H1 (cell line): ENCODE data around the gene ZNF277. TPM values are rescaled to one million over a fixed set of nuclear protein-coding genes. Genes with fewer than 3 reads are reported as not detected.
A peak's percentile ranks its signal among the peaks of the same experiment; 100 is the strongest.

Experiments used
- CTCF ChIA-PET: fragments of 300-600 bp; sonication (Branson Sonifier 250); formaldehyde crosslinking; loops from one replicate; lab custom pipeline; 2021; ENCODE audit not compliant: partially characterized antibody; lab: Charles Lee
- POLR2A ChIA-PET: fragments of 300-600 bp; sonication (Branson Sonifier 250); formaldehyde crosslinking; loops from one replicate; lab custom pipeline; 2021; ENCODE audit warnings: inconsistent platforms; ENCODE audit not compliant: partially characterized antibody; lab: Charles Lee
- DNase-seq, 2 experiments: peaks; one replicate each; pipeline versions ENCODE4 v3.0.0 to v3.0.0-alpha.2; 2010 to 2022; ENCODE audit warnings: low spot score in 2 of 2, low read depth in 1 of 2, mixed read lengths in 1 of 2
- FAIRE-seq: peaks from 2 replicates; lab custom pipeline; 2011; peaks lifted over from hg19 to GRCh38; lab: Jason Lieb, UNC
- H2AFZ ChIP-seq: 2 replicates; pipeline ENCODE4 v1.8.1; 2012; ENCODE audit warnings: low read length, inconsistent platforms
- H2AK5ac ChIP-seq: 2 replicates; pipeline ENCODE4 v1.6.1; 2013; ENCODE audit warnings: low read depth, low read length
- H2BK120ac ChIP-seq: replicated peaks from 2 replicates; pipeline ENCODE3; 2013; ENCODE audit warnings: low read depth, low read length, inconsistent platforms
- H2BK12ac ChIP-seq: 2 replicates; pipeline ENCODE4 v1.6.1; 2013; ENCODE audit warnings: low read depth, low read length
- H2BK15ac ChIP-seq: 2 replicates; pipeline ENCODE4 v1.6.1; 2013; ENCODE audit warnings: low read length
- H2BK20ac ChIP-seq: 2 replicates; pipeline ENCODE4 v1.6.1; 2013; ENCODE audit warnings: low read length
- H2BK5ac ChIP-seq: 2 replicates; pipeline ENCODE4 v1.6.1; 2013; ENCODE audit warnings: low read depth, low read length
- H3K14ac ChIP-seq: 2 replicates; pipeline ENCODE4 v1.6.1; 2013; ENCODE audit warnings: inconsistent platforms; ENCODE audit not compliant: insufficient read length
- H3K18ac ChIP-seq: 2 replicates; pipeline ENCODE4 v1.6.1; 2013; ENCODE audit warnings: low read length; ENCODE audit errors: extremely low read depth
- H3K23ac ChIP-seq: 2 replicates; pipeline ENCODE4 v1.6.1; 2013; ENCODE audit warnings: inconsistent platforms; ENCODE audit not compliant: insufficient read length
- H3K23me2 ChIP-seq: 2 replicates; pipeline ENCODE4 v1.6.1; 2013; ENCODE audit warnings: low read depth, low read length
- H3K27ac ChIP-seq: 2 replicates; pipeline ENCODE4 v1.6.1; 2011; ENCODE audit warnings: low read depth, low read length, inconsistent platforms
- H3K27me3 ChIP-seq, 4 experiments: replicated peaks in 1 of 4; 1 replicate in 1 of 4; 2 replicates in 3 of 4; pipeline versions ENCODE4 v1.6.1 to v1.8.1; 2011 to 2013; ENCODE audit warnings: low read length in 3 of 4, mild to moderate bottlenecking in 3 of 4, inconsistent platforms in 2 of 4, mixed read lengths in 2 of 4, moderate library complexity in 1 of 4; ENCODE audit not compliant: control insufficient read depth in 3 of 4, insufficient read depth in 3 of 4; ENCODE audit errors: extremely low read depth in 1 of 4
- H3K36me3 ChIP-seq, 4 experiments: 2 replicates each; pipeline versions ENCODE4 v1.6.1 to v1.8.1; 2011 to 2013; ENCODE audit warnings: mild to moderate bottlenecking in 4 of 4, low read length in 3 of 4, moderate library complexity in 2 of 4, control low read depth in 1 of 4, inconsistent platforms in 1 of 4; ENCODE audit not compliant: insufficient read depth in 4 of 4, control insufficient read depth in 2 of 4
- H3K4ac ChIP-seq: replicated peaks from 2 replicates; pipeline ENCODE3; 2013; ENCODE audit warnings: low read length, low read depth, mixed read lengths, inconsistent platforms; ENCODE audit not compliant: insufficient read length
- H3K4me1 ChIP-seq, 4 experiments: replicated peaks in 1 of 4; 1 replicate in 1 of 4; 2 replicates in 3 of 4; pipeline versions ENCODE4 v1.6.1 to v1.8.1; 2011 to 2013; ENCODE audit warnings: low read length in 3 of 4, inconsistent platforms in 2 of 4, mixed read lengths in 1 of 4; ENCODE audit not compliant: insufficient read depth in 4 of 4, control insufficient read depth in 3 of 4
- H3K4me2 ChIP-seq, 2 experiments: 2 replicates each; pipeline versions ENCODE4 v1.6.1 to v1.8.1; 2011 to 2013; ENCODE audit warnings: low read depth in 2 of 2, low read length in 2 of 2, control low read depth in 1 of 2, inconsistent platforms in 1 of 2, mild to moderate bottlenecking in 1 of 2; ENCODE audit not compliant: insufficient read depth in 1 of 2
- H3K4me3 ChIP-seq, 4 experiments: fragments of 200-600, 300-600 bp in 1 of 4; sonication (generic), shearing (Covaris generic), sonication (Bioruptor Twin) in 1 of 4; 2 replicates each; pipeline versions ENCODE4 v1.5.1 to v1.8.1; 2011 to 2016; ENCODE audit warnings: low read length in 4 of 4, low read depth in 3 of 4, control low read depth in 2 of 4, inconsistent platforms in 2 of 4, mild to moderate bottlenecking in 2 of 4, mixed read lengths in 1 of 4, moderate library complexity in 1 of 4; ENCODE audit not compliant: insufficient read depth in 2 of 4; ENCODE audit errors: extremely low read depth in 1 of 4
- H3K56ac ChIP-seq: replicated peaks from 2 replicates; pipeline ENCODE3; 2013; ENCODE audit warnings: low read depth, mild to moderate bottlenecking, mixed read lengths, low read length, inconsistent platforms; ENCODE audit not compliant: insufficient read length
- H3K79me1 ChIP-seq: 2 replicates; pipeline ENCODE4 v1.6.1; 2013; ENCODE audit warnings: low read depth, low read length, control low read depth
- H3K79me2 ChIP-seq, 2 experiments: 2 replicates each; pipeline versions ENCODE4 v1.6.1 to v1.8.1; 2012 to 2013; ENCODE audit warnings: low read length in 2 of 2, mild to moderate bottlenecking in 2 of 2, inconsistent platforms in 1 of 2; ENCODE audit not compliant: insufficient read depth in 2 of 2, control insufficient read depth in 1 of 2
- H3K9ac ChIP-seq, 4 experiments: replicated peaks in 1 of 4; 1 replicate in 1 of 4; 2 replicates in 3 of 4; pipeline versions ENCODE4 v1.6.1 to v1.8.1; 2011 to 2013; ENCODE audit warnings: low read depth in 3 of 4, low read length in 3 of 4, control low read depth in 2 of 4, mild to moderate bottlenecking in 2 of 4, moderate library complexity in 2 of 4, inconsistent platforms in 1 of 4; ENCODE audit errors: extremely low read depth in 1 of 4
- H3K9me3 ChIP-seq, 2 experiments: 2 replicates each; pipeline versions ENCODE4 v1.6.1 to v1.8.1; 2012 to 2013; ENCODE audit warnings: mild to moderate bottlenecking in 2 of 2, moderate library complexity in 2 of 2, control low read depth in 1 of 2, inconsistent platforms in 1 of 2, low read depth in 1 of 2, low read length in 1 of 2, mixed read lengths in 1 of 2; ENCODE audit not compliant: insufficient read depth in 2 of 2
- H4K20me1 ChIP-seq, 2 experiments: replicated peaks in 1 of 2; 2 replicates each; pipeline versions ENCODE3 to v1.8.1; 2011 to 2013; ENCODE audit warnings: inconsistent platforms in 2 of 2, low read length in 2 of 2, mild to moderate bottlenecking in 1 of 2; ENCODE audit not compliant: insufficient read depth in 2 of 2, control insufficient read depth in 1 of 2
- H4K5ac ChIP-seq: 2 replicates; pipeline ENCODE4 v1.6.1; 2013; ENCODE audit warnings: low read length, low read depth, mixed read lengths, inconsistent platforms; ENCODE audit not compliant: insufficient read length
- H4K8ac ChIP-seq: 2 replicates; pipeline ENCODE4 v1.8.0; 2013; ENCODE audit warnings: mild to moderate bottlenecking, moderate library complexity, low read length, inconsistent platforms; ENCODE audit not compliant: insufficient read depth; ENCODE audit errors: extremely low read depth
- H4K91ac ChIP-seq: replicated peaks from 2 replicates; pipeline ENCODE3; 2013; ENCODE audit warnings: low read length, mixed read lengths, inconsistent platforms; ENCODE audit not compliant: insufficient read length
- MAX ChIP-seq: IDR thresholded peaks from 2 replicates; pipeline ENCODE4 v1.6.1; 2012; ENCODE audit warnings: inconsistent platforms
- SIX5 ChIP-seq: IDR thresholded peaks from 2 replicates; pipeline ENCODE4 v1.6.1; 2011; ENCODE audit warnings: mild to moderate bottlenecking, low read depth, low read length
- WGBS, 2 experiments: shearing (Covaris generic) in 1 of 2; methylation state at CpG; one replicate each; pipeline versions ENCODE4 v1.1.6 to v1.1.7; 2013 to 2015; ENCODE audit warnings: low lambda C conversion rate in 2 of 2, mixed read lengths in 2 of 2, inconsistent platforms in 1 of 2, low coverage in 1 of 2, missing lambda C conversion rate in 1 of 2; ENCODE audit not compliant: insufficient replicate concordance in 2 of 2, insufficient coverage in 1 of 2, insufficient read length in 1 of 2; ENCODE audit errors: extremely low coverage in 1 of 2, missing lambda C conversion rate in 1 of 2; 5-methylcytosine and 5-hydroxymethylcytosine counted together
- polyA plus RNA-seq, 7 experiments: library from polyadenylated mRNA; depleted of rRNA in 3 of 7; stranded (reverse) in 5 of 7; unstranded in 2 of 7; fragments of >200 nt in 5 of 7; fragments of 200-250 nt in 2 of 7; gene quantifications; 1 replicate in 5 of 7; 2 replicates in 1 of 7; 4 replicates in 1 of 7; pipeline versions ENCODE4 v1.2.1 to v1.2.3, GENCODE V29; 2011 to 2013; ENCODE audit warnings: missing spikeins in 2 of 7, mixed read lengths in 2 of 7
- total RNA-seq: library from RNA; stranded (reverse); fragmentation: NEBNext Ultra II Directional; extraction: Animal tissue kit (Norgen Biotek cat#: 25700); gene quantifications from 2 replicates; pipeline ENCODE4 v1.2.1, GENCODE V29; 2021

ZNF277 gene
- total and polyA plus RNA-seq, 2 of the 8 experiments (the other 6 are each of a cell fraction or from before 2014, with no cell fraction given), result 5.1 to 21.7 TPM

DNA sequence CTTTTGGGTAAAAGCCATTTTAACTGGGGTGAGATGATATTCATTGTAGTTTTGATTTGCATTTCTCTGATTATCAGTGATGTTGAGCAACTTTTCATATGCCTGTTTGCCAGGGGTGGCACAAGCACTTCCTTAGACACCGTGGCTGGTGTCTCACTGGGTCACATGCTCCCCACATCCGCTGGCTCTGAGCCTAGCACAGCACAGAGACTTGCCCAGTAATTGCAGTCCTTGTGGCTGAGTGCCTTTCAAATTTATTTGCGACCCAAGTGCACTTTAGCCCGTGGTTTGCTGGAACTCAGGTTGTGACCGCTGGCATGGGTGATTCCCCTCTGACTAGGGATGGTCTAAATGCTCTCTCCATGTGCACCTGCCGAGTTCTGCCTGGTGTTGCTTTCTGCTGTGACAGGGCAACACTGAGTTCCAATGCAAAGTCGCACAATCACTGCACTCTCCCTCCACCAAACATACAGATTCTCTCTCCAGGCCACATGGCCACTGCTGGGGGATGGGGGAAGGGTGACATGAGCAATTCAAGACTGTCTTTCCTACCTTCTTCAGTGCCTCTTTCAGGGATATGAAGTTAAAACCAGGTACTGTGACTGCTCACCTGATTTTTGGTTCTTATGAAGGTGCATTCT, 66.5 kb downstream of the ZNF277 start:
- no peak overlapping the region for H2BK20ac ChIP-seq
- no peak for FAIRE-seq
- H3K56ac ChIP-seq, result no peak overlapping the region
- H3K23ac ChIP-seq, result no peak overlapping the region
- no peak overlapping the region for H3K27ac ChIP-seq
- no peak overlapping the region for H3K4me2 ChIP-seq
- H4K5ac ChIP-seq, result no peak overlapping the region
- peak overlapping the region; percentile 9; the same call in 1 of the 2 replicates for H3K18ac ChIP-seq
- H3K9ac ChIP-seq, result no peak overlapping the region
- H2AK5ac ChIP-seq, result no peak overlapping the region; the same call in 1 of the 2 replicates
- no peaks in the 10 kb centered on the region for H4K20me1 ChIP-seq
- H2BK5ac ChIP-seq, result no peak overlapping the region
- no peaks in the 10 kb centered on the region; the same call in 1 of the 2 replicates for H3K79me1 ChIP-seq
- no peak overlapping the region for H2BK12ac ChIP-seq
- 89% methylated on average over 7 of the region's 7 CpGs; no CpG with 5 or more reads in 1 of the 2 experiments for WGBS, 2 experiments
- H3K36me3 ChIP-seq, result no peaks in the 10 kb centered on the region; a peak in 1 of 8 replicates
- H2AFZ ChIP-seq, result no peak overlapping the region
- POLR2A ChIA-PET, result interaction anchor here (1.1 kb wide), 1 partner anchor 177 kb away, joined by 4 read pairs; the partner anchor contains the start of gene IFRD1
- H3K27me3 ChIP-seq, result no peaks in the 10 kb centered on the region
- CTCF ChIA-PET, result interaction anchor here (0.7 to 1.2 kb wide), 3 partner anchors 19 to 252 kb away, joined by 3 read pairs; no protein-coding TSS in a partner anchor
- H3K14ac ChIP-seq, result no peak overlapping the region
- no peak overlapping the region for H3K4me3 ChIP-seq
- no peaks in the 10 kb centered on the region for H3K9me3 ChIP-seq
- peaks cover 3 to 7% (median 5%) of the 10 kb centered on the region in 4 experiments; a peak in 5 of 7 replicates for H3K4me1 ChIP-seq
- no peak for DNase-seq
- H4K91ac ChIP-seq, result no peak overlapping the region
- no peak overlapping the region for H2BK120ac ChIP-seq
- no peak overlapping the region for H4K8ac ChIP-seq
- H3K79me2 ChIP-seq, result peaks cover 0 to 5% of the 10 kb centered on the region in 2 experiments; a peak in 1 of 4 replicates
- TF ChIP-seq SIX5 (no peak), MAX (peak; percentile 48; the same call in 1 of the 2 replicates)
- no peak overlapping the region for H2BK15ac ChIP-seq
- no peaks in the 10 kb centered on the region for H3K23me2 ChIP-seq
- H3K4ac ChIP-seq, result no peak overlapping the region
